CD14-positive monocyte (primary cell): ENCODE measurements around the gene ATP8A1. TPM values are rescaled to one million over a fixed set of nuclear protein-coding genes. Genes with fewer than 3 reads are reported as not detected.

Experiments used
- DNase-seq, 3 donors: peaks; one replicate each; pipeline ENCODE4 v3.0.0-alpha.2; 2011 to 2022
- H2AFZ ChIP-seq: 2 replicates; pipeline ENCODE4 v1.6.0; 2012; ENCODE audit warnings: mild to moderate bottlenecking, low read depth, low read length, inconsistent platforms; ENCODE audit not compliant: insufficient read depth, poor library complexity, severe bottlenecking
- H3K27ac ChIP-seq, 2 donors: 1 replicate in 1 of 2; 2 replicates in 1 of 2; pipeline ENCODE4 v1.5.1; 2012 to 2013; ENCODE audit warnings: low read length in 2 of 2, control low read depth in 1 of 2, inconsistent platforms in 1 of 2, low read depth in 1 of 2, mild to moderate bottlenecking in 1 of 2
- H3K27me3 ChIP-seq, 2 donors: one replicate each; pipeline versions ENCODE4 v1.6.0 to v1.6.1; 2011 to 2013; ENCODE audit warnings: low read length in 2 of 2; ENCODE audit not compliant: control insufficient read depth in 2 of 2, insufficient read depth in 2 of 2
- H3K36me3 ChIP-seq, 2 donors: replicated peaks in 1 of 2; 1 replicate in 1 of 2; 2 replicates in 1 of 2; pipeline versions ENCODE4 v1.5.1 to v1.6.1; 2012 to 2013; ENCODE audit warnings: low read length in 2 of 2, control low read depth in 1 of 2, inconsistent platforms in 1 of 2, mild to moderate bottlenecking in 1 of 2; ENCODE audit not compliant: insufficient read depth in 2 of 2, control insufficient read depth in 1 of 2
- H3K4me1 ChIP-seq, 2 donors: 1 replicate in 1 of 2; 2 replicates in 1 of 2; pipeline versions ENCODE4 v1.5.1 to v1.6.1; 2012 to 2013; ENCODE audit warnings: low read length in 2 of 2, control low read depth in 1 of 2, inconsistent platforms in 1 of 2, mild to moderate bottlenecking in 1 of 2, moderate library complexity in 1 of 2; ENCODE audit not compliant: insufficient read depth in 2 of 2, control insufficient read depth in 1 of 2
- H3K4me2 ChIP-seq: replicated peaks from 2 replicates; pipeline ENCODE3; 2012; ENCODE audit warnings: low read length, moderate library complexity, mild to moderate bottlenecking; ENCODE audit not compliant: poor library complexity, severe bottlenecking; ENCODE audit errors: extremely low read depth
- H3K4me3 ChIP-seq, 3 experiments: fragments of 200-600 bp in 1 of 3; sonication (generic) in 1 of 3; replicated peaks in 1 of 3; 1 replicate in 2 of 3; 2 replicates in 1 of 3; pipeline ENCODE4 v1.5.1; 2011 to 2013; ENCODE audit warnings: low read length in 3 of 3, mild to moderate bottlenecking in 3 of 3, control low read depth in 2 of 3, low read depth in 2 of 3, inconsistent platforms in 1 of 3, moderate library complexity in 1 of 3
- H3K79me2 ChIP-seq: 2 replicates; pipeline ENCODE4 v1.6.0; 2012; ENCODE audit warnings: mild to moderate bottlenecking, control low read depth, inconsistent platforms, low read length, moderate library complexity; ENCODE audit not compliant: insufficient read depth
- H3K9ac ChIP-seq: 2 replicates; pipeline ENCODE4 v1.6.0; 2017; ENCODE audit warnings: low read length, mild to moderate bottlenecking; ENCODE audit not compliant: insufficient read depth, poor library complexity, severe bottlenecking
- H3K9me3 ChIP-seq, 2 donors: replicated peaks in 1 of 2; 1 replicate in 1 of 2; 2 replicates in 1 of 2; pipeline versions ENCODE4 v1.5.1 to v1.6.1; 2012 to 2013; ENCODE audit warnings: low read length in 2 of 2, control low read depth in 1 of 2; ENCODE audit not compliant: control insufficient read depth in 1 of 2, insufficient read depth in 1 of 2
- H4K20me1 ChIP-seq: 2 replicates; pipeline ENCODE4 v1.6.0; 2012; ENCODE audit warnings: mild to moderate bottlenecking, low read length, control low read depth, moderate library complexity; ENCODE audit not compliant: insufficient read depth
- H3K27ac Mint-ChIP-seq, 7 donors: one replicate each; pipeline ENCODE4 v1.8.0; 2020; ENCODE audit warnings: mild to moderate bottlenecking in 7 of 7, mixed read lengths in 7 of 7, moderate library complexity in 6 of 7, inconsistent platforms in 2 of 7
- H3K27me3 Mint-ChIP-seq, 3 donors: one replicate each; pipeline ENCODE4 v1.8.0; 2021 to 2022; ENCODE audit warnings: low read depth in 3 of 3, mild to moderate bottlenecking in 3 of 3, mixed read lengths in 3 of 3, moderate library complexity in 3 of 3, inconsistent platforms in 1 of 3
- H3K36me3 Mint-ChIP-seq, 2 donors: one replicate each; pipeline ENCODE4 v1.8.0; 2020; ENCODE audit warnings: mixed read lengths in 2 of 2, inconsistent platforms in 1 of 2, mild to moderate bottlenecking in 1 of 2
- H3K4me1 Mint-ChIP-seq: one replicate; pipeline ENCODE4 v1.8.0; 2020; ENCODE audit warnings: mild to moderate bottlenecking, mixed read lengths
- H3K4me3 Mint-ChIP-seq, 2 donors: one replicate each; pipeline ENCODE4 v1.8.0; 2020; ENCODE audit warnings: mild to moderate bottlenecking in 2 of 2, mixed read lengths in 2 of 2, moderate library complexity in 1 of 2
- H3K9me3 Mint-ChIP-seq, 7 donors: one replicate each; pipeline ENCODE4 v1.8.0; 2020 to 2022; ENCODE audit warnings: mixed read lengths in 7 of 7, mild to moderate bottlenecking in 6 of 7, moderate library complexity in 6 of 7, inconsistent platforms in 2 of 7
- CTCF ChIP-seq: fragments of 200-600 bp; IDR thresholded peaks from one replicate; pipeline ENCODE4 v1.8.0; 2022; ENCODE audit warnings: antibody characterized with exemption, mild to moderate bottlenecking
- WGBS: methylation state at CpG from one replicate; pipeline ENCODE4 v1.1.5; 2013; ENCODE audit warnings: missing lambda C conversion rate; ENCODE audit not compliant: insufficient coverage; 5-methylcytosine and 5-hydroxymethylcytosine counted together
- intact Hi-C, 2 donors: fragments of 100-400 bp; cut with micrococcal nuclease; formaldehyde crosslinking; loops; one replicate each; pipeline versions ENCODE4 v1.15.0 to v1.15.1; 2023
- polyA plus RNA-seq, 3 donors: library from polyadenylated mRNA; depleted of rRNA in 1 of 3; unstranded in 2 of 3; stranded (reverse) in 1 of 3; fragments of 300-500 nt in 2 of 3; fragments of >200 nt in 1 of 3; fragmentation: Illumina TruSeq in 2 of 3; gene quantifications; 1 replicate in 2 of 3; 2 replicates in 1 of 3; pipeline ENCODE4 v1.2.3, GENCODE V29; 2012 to 2021

Gene ATP8A1
- polyA plus RNA-seq, 3 donors, result 2.2 to 10.8 (median 3.2) TPM

- H3K9me3 Mint-ChIP-seq, result peaks cover 0 to 5% (median 2%) of the 10 kb centered on the region in 7 donors
- peaks cover 29 to 33% of the 10 kb centered on the region in 2 donors for H3K36me3 Mint-ChIP-seq
- no peak for DNase-seq
- no peak overlapping the region for H2AFZ ChIP-seq
- H3K4me3 Mint-ChIP-seq, result no peak overlapping the region
- peaks cover 3 to 7% of the 10 kb centered on the region in 2 donors for H3K36me3 ChIP-seq
- no CpG with 5 or more reads among the region's 4 CpGs for WGBS
- no peaks in the 10 kb centered on the region for H3K4me1 ChIP-seq
- H3K27ac Mint-ChIP-seq, result no peak overlapping the region
- no peaks in the 10 kb centered on the region for H3K27me3 Mint-ChIP-seq
- H3K79me2 ChIP-seq, result no peaks in the 10 kb centered on the region
- H3K27ac ChIP-seq, result no peak overlapping the region
- no peaks in the 10 kb centered on the region for H4K20me1 ChIP-seq
- H3K9me3 ChIP-seq, result peaks cover 0 to 6% of the 10 kb centered on the region in 2 donors
- intact Hi-C loops, result no loop called here
- no peak overlapping the region for H3K4me3 ChIP-seq
- no peaks in the 10 kb centered on the region for H3K4me1 Mint-ChIP-seq
- H3K4me2 ChIP-seq, result no peak overlapping the region
- TF ChIP-seq CTCF, result no peak
- H3K9ac ChIP-seq, result no peak overlapping the region
- H3K27me3 ChIP-seq, result no peaks in the 10 kb centered on the region
These were observed 196.9 kb downstream of the ATP8A1 start for GRCh38 chr4:42460043-42460442.

- Histone ChIP-seq H3K9ac (no peak overlapping the region), H3K36me3 (peaks cover 3 to 5% of the 10 kb centered on the region in 2 donors), H3K27ac (no peak overlapping the region), H4K20me1 (no peaks in the 10 kb centered on the region), H2AFZ (no peak overlapping the region), H3K4me1 (no peaks in the 10 kb centered on the region), H3K4me3 (no peak overlapping the region), H3K79me2 (no peaks in the 10 kb centered on the region), H3K9me3 (peaks cover 0 to 6% of the 10 kb centered on the region in 2 donors), H3K27me3 (no peaks in the 10 kb centered on the region), H3K4me2 (no peak overlapping the region)
- H3K4me1 Mint-ChIP-seq, result no peaks in the 10 kb centered on the region
- intact Hi-C loops, result no loop called here
- H3K27me3 Mint-ChIP-seq, result no peaks in the 10 kb centered on the region
- peaks cover 25 to 30% of the 10 kb centered on the region in 2 donors for H3K36me3 Mint-ChIP-seq
- TF ChIP-seq CTCF, result no peak
- H3K9me3 Mint-ChIP-seq, result peaks cover 0 to 5% (median 2%) of the 10 kb centered on the region in 7 donors
- WGBS, result 94% methylated on average over 1 of the region's 3 CpGs
- no peak for DNase-seq
- no peak overlapping the region for H3K27ac Mint-ChIP-seq
- H3K4me3 Mint-ChIP-seq, result no peak overlapping the region
These were observed 198.2 kb downstream of the ATP8A1 start for GRCh38 chr4:42458657-42459056.
